ENCODE measurements around the gene DBR1. TPM values are rescaled to one million over a fixed set of nuclear protein-coding genes. Genes with fewer than 3 reads are reported as not detected.

Gene DBR1
- polyA plus RNA-seq, 4 donors, result 4.9 to 12.8 (median 7.4) TPM

- FAIRE-seq, result no peak
- H3K4me1 ChIP-seq (ENCODE audit: control insufficient read depth in 3 of 3, insufficient read depth in 2 of 3, low read depth in 1 of 3, low read length in 2 of 3), result no peaks in the 10 kb centered on the region
- H3K36me3 ChIP-seq (ENCODE audit: control insufficient read depth in 3 of 3, insufficient read depth in 2 of 3, low read depth in 1 of 3, low read length in 3 of 3), result peaks cover 0 to 6% (median 2%) of the 10 kb centered on the region in 3 donors
- no peaks in the 10 kb centered on the region for H3K27me3 ChIP-seq (ENCODE audit: control insufficient read depth in 3 of 3, insufficient read depth in 3 of 3, low read length in 3 of 3)
- H3K4me3 ChIP-seq (ENCODE audit: low read depth in 1 of 3, low read length in 3 of 3), result no peak overlapping the region
- 80 to 99% (median 91%) methylated on average over 3 of the region's 3 CpGs for WGBS, 3 donors
- no peaks in the 10 kb centered on the region for H3K9me3 ChIP-seq (ENCODE audit: control insufficient read depth in 2 of 2, insufficient read depth in 1 of 2, low read depth in 1 of 2, low read length in 1 of 2)
- H3K27ac ChIP-seq (ENCODE audit: low read depth in 1 of 3, low read length in 2 of 3), result no peak overlapping the region
- no peak for DNase-seq
Observed at GRCh38 chr3:138210528-138210927, 35.8 kb upstream of the DBR1 start.

DNA sequence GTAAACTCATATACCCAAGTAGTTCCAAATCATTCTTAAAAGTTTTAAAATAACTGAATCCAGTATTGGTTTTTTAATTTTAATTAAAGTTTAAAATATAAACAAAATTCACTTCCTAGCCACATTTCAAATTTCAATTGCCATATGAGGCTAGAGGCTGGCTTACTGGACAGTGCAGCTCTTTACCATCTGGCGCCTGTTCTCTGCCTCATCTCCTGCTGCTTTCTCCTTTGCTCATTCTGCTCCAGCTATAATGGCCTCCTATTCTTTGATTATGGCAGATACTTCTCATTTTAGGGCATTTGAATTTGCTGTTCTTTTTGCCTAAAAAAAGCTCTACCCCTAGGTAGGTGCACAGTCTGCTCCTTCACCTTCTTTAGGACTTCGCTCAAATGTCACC is 31.5 kb upstream of the DBR1 start:
- Histone ChIP-seq H3K4me1 (ENCODE audit: control insufficient read depth in 3 of 3, insufficient read depth in 2 of 3, low read depth in 1 of 3, low read length in 2 of 3) (no peaks in the 10 kb centered on the region), H3K27ac (ENCODE audit: low read depth in 1 of 3, low read length in 2 of 3) (no peak overlapping the region), H3K27me3 (ENCODE audit: control insufficient read depth in 3 of 3, insufficient read depth in 3 of 3, low read length in 3 of 3) (no peaks in the 10 kb centered on the region), H3K4me3 (ENCODE audit: low read depth in 1 of 3, low read length in 3 of 3) (no peak overlapping the region), H3K9me3 (ENCODE audit: control insufficient read depth in 2 of 2, insufficient read depth in 1 of 2, low read depth in 1 of 2, low read length in 1 of 2) (no peaks in the 10 kb centered on the region), H3K36me3 (ENCODE audit: control insufficient read depth in 3 of 3, insufficient read depth in 2 of 3, low read depth in 1 of 3, low read length in 3 of 3) (peaks cover 0 to 2% (median 2%) of the 10 kb centered on the region in 3 donors)
- DNase-seq (no peak), FAIRE-seq (no peak)
- WGBS, 3 donors, result 92 to 98% (median 96%) methylated on average over 2 of the region's 2 CpGs

DNA sequence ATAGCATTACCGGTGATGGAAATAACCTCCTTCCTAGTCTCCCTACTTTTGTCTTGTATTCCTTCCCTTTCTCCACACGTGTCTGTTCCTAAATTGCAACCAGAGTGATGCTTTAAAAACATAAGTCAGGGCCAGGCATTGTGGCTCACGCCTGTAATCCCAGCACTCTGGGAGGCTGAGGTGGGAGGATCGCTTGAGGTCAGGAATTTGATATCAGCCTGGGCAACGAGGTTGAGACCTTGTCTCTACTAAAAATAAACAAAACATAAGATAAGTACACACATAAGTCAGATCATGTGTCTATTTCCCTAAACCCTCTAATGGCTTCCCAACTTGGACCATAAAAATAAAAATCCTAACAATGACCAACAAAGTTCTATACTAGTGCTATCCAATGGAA is 30.8 kb upstream of the DBR1 start:
- Histone ChIP-seq H3K27me3 (ENCODE audit: control insufficient read depth in 3 of 3, insufficient read depth in 3 of 3, low read length in 3 of 3) (no peaks in the 10 kb centered on the region), H3K4me1 (ENCODE audit: control insufficient read depth in 3 of 3, insufficient read depth in 2 of 3, low read depth in 1 of 3, low read length in 2 of 3) (no peaks in the 10 kb centered on the region), H3K36me3 (ENCODE audit: control insufficient read depth in 3 of 3, insufficient read depth in 2 of 3, low read depth in 1 of 3, low read length in 3 of 3) (peaks cover 0 to 2% (median 2%) of the 10 kb centered on the region in 3 donors), H3K4me3 (ENCODE audit: low read depth in 1 of 3, low read length in 3 of 3) (no peak overlapping the region), H3K27ac (ENCODE audit: low read depth in 1 of 3, low read length in 2 of 3) (no peak overlapping the region), H3K9me3 (ENCODE audit: control insufficient read depth in 2 of 2, insufficient read depth in 1 of 2, low read depth in 1 of 2, low read length in 1 of 2) (no peaks in the 10 kb centered on the region)
- FAIRE-seq (no peak), DNase-seq (no peak)
- WGBS, 3 donors, result 77 to 83% (median 80%) methylated on average over 5 of the region's 5 CpGs

DNA sequence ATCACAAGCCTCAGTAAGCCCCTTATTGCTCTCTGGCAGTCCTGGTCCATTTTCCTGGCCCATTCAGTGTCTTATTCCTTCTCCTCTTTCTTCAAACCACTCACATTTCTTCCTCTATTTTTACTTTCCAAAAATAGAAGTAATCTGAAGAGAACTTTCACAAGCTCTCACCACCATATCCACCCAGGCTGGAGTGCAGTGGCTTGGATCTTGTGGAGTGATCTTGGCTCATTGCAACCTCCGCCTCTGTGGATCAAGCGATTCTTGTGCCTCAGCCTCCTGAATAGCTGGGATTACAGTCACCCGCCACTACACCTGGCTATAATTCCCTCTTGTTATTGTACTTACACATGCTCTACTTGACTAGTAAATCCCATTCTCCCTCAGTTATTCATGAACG is 29.2 kb upstream of the DBR1 start:
- WGBS, 3 donors, result 85 to 91% (median 87%) methylated on average over 4 of the region's 4 CpGs
- no peaks in the 10 kb centered on the region for H3K27me3 ChIP-seq (ENCODE audit: control insufficient read depth in 3 of 3, insufficient read depth in 3 of 3, low read length in 3 of 3)
- DNase-seq (no peak), FAIRE-seq (no peak)
- H3K4me1 ChIP-seq (ENCODE audit: control insufficient read depth in 3 of 3, insufficient read depth in 2 of 3, low read depth in 1 of 3, low read length in 2 of 3), result no peaks in the 10 kb centered on the region
- H3K36me3 ChIP-seq (ENCODE audit: control insufficient read depth in 3 of 3, insufficient read depth in 2 of 3, low read depth in 1 of 3, low read length in 3 of 3), result peaks cover 0 to 2% (median 0%) of the 10 kb centered on the region in 3 donors
- H3K4me3 ChIP-seq (ENCODE audit: low read depth in 1 of 3, low read length in 3 of 3), result no peak overlapping the region
- H3K9me3 ChIP-seq (ENCODE audit: control insufficient read depth in 2 of 2, insufficient read depth in 1 of 2, low read depth in 1 of 2, low read length in 1 of 2), result no peaks in the 10 kb centered on the region
- no peak overlapping the region for H3K27ac ChIP-seq (ENCODE audit: low read depth in 1 of 3, low read length in 2 of 3)

GRCh38 chr3:138202945-138203701 is 28.4 kb upstream of the DBR1 start:
- Histone ChIP-seq H3K36me3 (ENCODE audit: control insufficient read depth in 3 of 3, insufficient read depth in 2 of 3, low read depth in 1 of 3, low read length in 3 of 3) (peaks cover 0 to 2% (median 0%) of the 10 kb centered on the region in 3 donors), H3K4me1 (ENCODE audit: control insufficient read depth in 3 of 3, insufficient read depth in 2 of 3, low read depth in 1 of 3, low read length in 2 of 3) (no peaks in the 10 kb centered on the region), H3K9me3 (ENCODE audit: control insufficient read depth in 2 of 2, insufficient read depth in 1 of 2, low read depth in 1 of 2, low read length in 1 of 2) (no peaks in the 10 kb centered on the region), H3K27ac (ENCODE audit: low read depth in 1 of 3, low read length in 2 of 3) (no peak overlapping the region), H3K27me3 (ENCODE audit: control insufficient read depth in 3 of 3, insufficient read depth in 3 of 3, low read length in 3 of 3) (no peaks in the 10 kb centered on the region), H3K4me3 (ENCODE audit: low read depth in 1 of 3, low read length in 3 of 3) (no peak overlapping the region)
- 93 to 95% (median 93%) methylated on average over 3 of the region's 3 CpGs for WGBS, 3 donors
- FAIRE-seq, result no peak
- no peak for DNase-seq

- WGBS, 3 donors, result 87 to 89% (median 88%) methylated on average over 1 of the region's 1 CpG
- H3K9me3 ChIP-seq (ENCODE audit: control insufficient read depth in 2 of 2, insufficient read depth in 1 of 2, low read depth in 1 of 2, low read length in 1 of 2), result no peaks in the 10 kb centered on the region
- H3K27me3 ChIP-seq (ENCODE audit: control insufficient read depth in 3 of 3, insufficient read depth in 3 of 3, low read length in 3 of 3), result no peaks in the 10 kb centered on the region
- H3K36me3 ChIP-seq (ENCODE audit: control insufficient read depth in 3 of 3, insufficient read depth in 2 of 3, low read depth in 1 of 3, low read length in 3 of 3), result peaks cover 0 to 4% (median 0%) of the 10 kb centered on the region in 3 donors
- FAIRE-seq, result no peak
- peaks cover 0 to 9% (median 0%) of the 10 kb centered on the region in 3 donors for H3K4me1 ChIP-seq (ENCODE audit: control insufficient read depth in 3 of 3, insufficient read depth in 2 of 3, low read depth in 1 of 3, low read length in 2 of 3)
- DNase-seq, result no peak
- H3K4me3 ChIP-seq (ENCODE audit: low read depth in 1 of 3, low read length in 3 of 3), result no peak overlapping the region
- no peak overlapping the region for H3K27ac ChIP-seq (ENCODE audit: low read depth in 1 of 3, low read length in 2 of 3)
Observed at GRCh38 chr3:138200424-138200823, 25.7 kb upstream of the DBR1 start.

- Histone ChIP-seq H3K36me3 (ENCODE audit: control insufficient read depth in 3 of 3, insufficient read depth in 2 of 3, low read depth in 1 of 3, low read length in 3 of 3) (peaks cover 0 to 4% (median 0%) of the 10 kb centered on the region in 3 donors), H3K4me3 (ENCODE audit: low read depth in 1 of 3, low read length in 3 of 3) (no peak overlapping the region), H3K4me1 (ENCODE audit: control insufficient read depth in 3 of 3, insufficient read depth in 2 of 3, low read depth in 1 of 3, low read length in 2 of 3) (peaks cover 0 to 9% (median 0%) of the 10 kb centered on the region in 3 donors), H3K27ac (ENCODE audit: low read depth in 1 of 3, low read length in 2 of 3) (no peak overlapping the region), H3K27me3 (ENCODE audit: control insufficient read depth in 3 of 3, insufficient read depth in 3 of 3, low read length in 3 of 3) (no peaks in the 10 kb centered on the region), H3K9me3 (ENCODE audit: control insufficient read depth in 2 of 2, insufficient read depth in 1 of 2, low read depth in 1 of 2, low read length in 1 of 2) (no peaks in the 10 kb centered on the region)
- WGBS, 3 donors, result 66 to 84% (median 71%) methylated on average over 2 of the region's 2 CpGs
- DNase-seq, result no peak
- FAIRE-seq, result no peak
Observed at GRCh38 chr3:138199851-138200250, 25.1 kb upstream of the DBR1 start.

DNA sequence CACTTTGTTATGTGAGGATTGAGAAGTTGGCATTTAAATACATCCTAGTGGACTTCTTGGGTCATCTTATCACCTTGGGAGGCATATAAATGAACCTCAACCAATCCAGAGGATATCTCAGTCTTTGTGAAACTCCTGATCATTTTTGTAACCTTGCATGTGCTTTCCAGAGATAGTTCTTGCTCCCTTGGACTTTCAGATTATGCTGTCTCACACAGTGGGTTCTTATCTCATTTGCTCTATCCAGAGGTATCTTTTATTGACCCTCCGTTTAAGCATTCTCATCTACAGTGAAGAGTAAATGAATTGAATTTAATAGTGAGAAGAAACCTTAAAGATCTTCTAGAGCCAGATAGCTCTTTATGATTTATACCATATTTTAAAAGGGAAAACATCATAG is 22.8 kb upstream of the DBR1 start:
- Histone ChIP-seq H3K9me3 (ENCODE audit: control insufficient read depth in 2 of 2, insufficient read depth in 1 of 2, low read depth in 1 of 2, low read length in 1 of 2) (no peaks in the 10 kb centered on the region), H3K27ac (ENCODE audit: low read depth in 1 of 3, low read length in 2 of 3) (peak overlapping the region in 1 of 3 donors; percentile 50), H3K27me3 (ENCODE audit: control insufficient read depth in 3 of 3, insufficient read depth in 3 of 3, low read length in 3 of 3) (no peaks in the 10 kb centered on the region), H3K4me1 (ENCODE audit: control insufficient read depth in 3 of 3, insufficient read depth in 2 of 3, low read depth in 1 of 3, low read length in 2 of 3) (peaks cover 0 to 9% (median 0%) of the 10 kb centered on the region in 3 donors), H3K4me3 (ENCODE audit: low read depth in 1 of 3, low read length in 3 of 3) (no peak overlapping the region), H3K36me3 (ENCODE audit: control insufficient read depth in 3 of 3, insufficient read depth in 2 of 3, low read depth in 1 of 3, low read length in 3 of 3) (peaks cover 0 to 7% (median 0%) of the 10 kb centered on the region in 3 donors)
- WGBS, 3 donors, result 23 to 64% (median 35%) methylated on average over 1 of the region's 1 CpG
- DNase-seq (peak in 1 of 2 donors; percentile 17), FAIRE-seq (no peak)

All from small intestine (tissue), 7 donors.